Body of pancreas (tissue), 4 donors: Measurements from ENCODE around the gene FGA. TPM values are rescaled to one million over a fixed set of nuclear protein-coding genes. Genes with fewer than 3 reads are reported as not detected.

ENCODE experiments used
- ATAC-seq: fragments of 150-250 bp; one replicate; pipeline ENCODE4 v1.9.1; 2016
- DNase-seq, 4 donors: peaks; one replicate each; pipeline ENCODE4 v3.0.0-alpha.2; 2019
- H3K27ac ChIP-seq, 4 donors: fragments of 200-600 bp; sonication (generic); 1 replicate in 3 of 4; 2 replicates in 1 of 4; pipeline versions ENCODE4 v1.5.1 to v1.6.1; 2016 to 2019; ENCODE audit warnings: mild to moderate bottlenecking in 1 of 4, mixed read lengths in 1 of 4, moderate library complexity in 1 of 4
- H3K27me3 ChIP-seq, 2 donors: fragments of 200-600 bp; sonication (generic); one replicate each; pipeline ENCODE4 v1.6.0; 2016; ENCODE audit warnings: mild to moderate bottlenecking in 1 of 2
- H3K36me3 ChIP-seq, 2 donors: fragments of 200-600 bp; sonication (generic); replicated peaks in 1 of 2; 2 replicates each; pipeline ENCODE4 v1.5.1; 2016; ENCODE audit warnings: low read depth in 2 of 2; ENCODE audit not compliant: insufficient read depth in 1 of 2
- H3K4me1 ChIP-seq: fragments of 200-600 bp; sonication (generic); one replicate; pipeline ENCODE4 v1.6.0; 2016
- H3K4me3 ChIP-seq, 2 donors: fragments of 200-600 bp; sonication (generic); 1 replicate in 1 of 2; 2 replicates in 1 of 2; pipeline ENCODE4 v1.5.1; 2016 to 2019
- H3K9me3 ChIP-seq, 3 donors: fragments of 200-600 bp; sonication (generic); 1 replicate in 2 of 3; 2 replicates in 1 of 3; pipeline ENCODE4 v1.5.1; 2016
- CTCF ChIP-seq, 7 experiments: fragments of 450-650 bp in 4 of 7; fragments of 200-600 bp in 3 of 7; sonication (generic) in 3 of 7; IDR thresholded peaks; one replicate each; pipeline ENCODE4 v1.5.1; 2016 to 2019; ENCODE audit warnings: antibody characterized with exemption in 7 of 7
- POLR2A ChIP-seq, 3 donors: fragments of 450-650 bp; IDR thresholded peaks; one replicate each; pipeline ENCODE4 v1.6.1; 2016; ENCODE audit warnings: antibody characterized with exemption in 3 of 3, mild to moderate bottlenecking in 2 of 3
- WGBS, 2 donors: methylation state at CpG; one replicate each; pipeline ENCODE4 v1.1.5; 2017; 5-methylcytosine and 5-hydroxymethylcytosine counted together
- intact Hi-C: fragments of 100-400 bp; cut with DNase I; formaldehyde crosslinking; loops from one replicate; pipeline ENCODE4 v1.15.1; 2023
- total RNA-seq, 2 donors: library from RNA; depleted of rRNA; stranded (reverse); fragments of >200 nt; gene quantifications; one replicate each; pipeline ENCODE4 v1.1.0, GENCODE V29; 2016

FGA gene
- total RNA-seq, 2 donors from 2014 or later: 1.0 TPM; not detected in 1

GRCh38 chr4:154565704-154566103 is 24.8 kb downstream of the FGA start:
- WGBS, 2 donors: 74 to 90% methylated on average over 6 of the region's 6 CpGs
- Histone ChIP-seq H3K27ac (no peak overlapping the region), H3K4me3 (no peak overlapping the region), H3K4me1 (no peaks in the 10 kb centered on the region), H3K9me3 (no peaks in the 10 kb centered on the region), H3K27me3 (no peaks in the 10 kb centered on the region), H3K36me3 (no peaks in the 10 kb centered on the region)
- intact Hi-C loops: no loop called here
- no peak for DNase-seq
- ATAC-seq: no peak
- TF ChIP-seq POLR2A (IDR thresholded peaks at IDR 0.05): no peak
- TF ChIP-seq CTCF (IDR thresholded peaks at IDR 0.05): no peak

GRCh38 chr4:154564311-154564710 is 26.2 kb downstream of the FGA start:
- DNase-seq: no peak
- no peak for ATAC-seq
- Histone ChIP-seq H3K36me3 (no peaks in the 10 kb centered on the region), H3K27ac (no peak overlapping the region), H3K4me1 (peaks cover 7% of the 10 kb centered on the region), H3K4me3 (no peak overlapping the region), H3K9me3 (no peaks in the 10 kb centered on the region), H3K27me3 (no peaks in the 10 kb centered on the region)
- WGBS, 2 donors: 77 to 97% methylated on average over 1 of the region's 1 CpG
- intact Hi-C loops: no loop called here
- TF ChIP-seq POLR2A (IDR thresholded peaks at IDR 0.05): no peak
- no peak for TF ChIP-seq CTCF (IDR thresholded peaks at IDR 0.05)

GRCh38 chr4:154562697-154563254 is 27.8 kb downstream of the FGA start, which contains the start of gene FGB:
Gene FGB (plus strand): TSS chr4:154563011. CDS start chr4:154563019, 8 bp downstream.
- no peak for DNase-seq
- Histone ChIP-seq H3K4me3 (no peak within 1 kb of the TSS), H3K4me1 (peaks cover 7% of the 10 kb centered on the region), H3K9me3 (no peaks in the 10 kb centered on the region), H3K36me3 (no peaks in the 10 kb centered on the region), H3K27me3 (no peaks in the 10 kb centered on the region), H3K27ac (no peak within 1 kb of the TSS)
- intact Hi-C loops: no loop called here
- ATAC-seq: no peak
- WGBS, 2 donors: 63 to 64% methylated on average over 2 of the region's 2 CpGs
- TF ChIP-seq POLR2A (IDR thresholded peaks at IDR 0.05): no peak
- TF ChIP-seq CTCF (IDR thresholded peaks at IDR 0.05): no peak

- intact Hi-C loops: no loop called here
- TF ChIP-seq POLR2A (IDR thresholded peaks at IDR 0.05) (no peak), CTCF (IDR thresholded peaks at IDR 0.05) (no peak)
- DNase-seq (no peak), ATAC-seq (no peak)
- H3K36me3 ChIP-seq: no peaks in the 10 kb centered on the region
- no peaks in the 10 kb centered on the region for H3K9me3 ChIP-seq
- peaks cover 7% of the 10 kb centered on the region for H3K4me1 ChIP-seq
- no peak overlapping the region for H3K4me3 ChIP-seq
- H3K27me3 ChIP-seq: no peaks in the 10 kb centered on the region
- H3K27ac ChIP-seq: no peak overlapping the region
- 66 to 67% methylated on average over 4 of the region's 4 CpGs for WGBS, 2 donors
Observed at GRCh38 chr4:154560824-154561231, 29.7 kb downstream of the FGA start.

GRCh38 chr4:154560419-154560801 is 30.1 kb downstream of the FGA start:
- TF ChIP-seq POLR2A (IDR thresholded peaks at IDR 0.05) (no peak), CTCF (IDR thresholded peaks at IDR 0.05) (no peak)
- Histone ChIP-seq H3K4me1 (peaks cover 7% of the 10 kb centered on the region), H3K4me3 (no peak overlapping the region), H3K27ac (no peak overlapping the region), H3K9me3 (no peaks in the 10 kb centered on the region), H3K36me3 (no peaks in the 10 kb centered on the region), H3K27me3 (no peaks in the 10 kb centered on the region)
- WGBS, 2 donors: 75 to 84% methylated on average over 1 of the region's 1 CpG
- ATAC-seq (no peak), DNase-seq (no peak)
- intact Hi-C loops: no loop called here
